ENCODE data around the gene CKB.

Gene CKB

GRCh38 chr14:103532216-103533136 lies 9.8 kb upstream of the CKB start:
- no peak overlapping the region for H3K4me3 ChIP-seq (ENCODE audit: low read depth, low read length)
- TF ChIP-seq, protein P1, sequence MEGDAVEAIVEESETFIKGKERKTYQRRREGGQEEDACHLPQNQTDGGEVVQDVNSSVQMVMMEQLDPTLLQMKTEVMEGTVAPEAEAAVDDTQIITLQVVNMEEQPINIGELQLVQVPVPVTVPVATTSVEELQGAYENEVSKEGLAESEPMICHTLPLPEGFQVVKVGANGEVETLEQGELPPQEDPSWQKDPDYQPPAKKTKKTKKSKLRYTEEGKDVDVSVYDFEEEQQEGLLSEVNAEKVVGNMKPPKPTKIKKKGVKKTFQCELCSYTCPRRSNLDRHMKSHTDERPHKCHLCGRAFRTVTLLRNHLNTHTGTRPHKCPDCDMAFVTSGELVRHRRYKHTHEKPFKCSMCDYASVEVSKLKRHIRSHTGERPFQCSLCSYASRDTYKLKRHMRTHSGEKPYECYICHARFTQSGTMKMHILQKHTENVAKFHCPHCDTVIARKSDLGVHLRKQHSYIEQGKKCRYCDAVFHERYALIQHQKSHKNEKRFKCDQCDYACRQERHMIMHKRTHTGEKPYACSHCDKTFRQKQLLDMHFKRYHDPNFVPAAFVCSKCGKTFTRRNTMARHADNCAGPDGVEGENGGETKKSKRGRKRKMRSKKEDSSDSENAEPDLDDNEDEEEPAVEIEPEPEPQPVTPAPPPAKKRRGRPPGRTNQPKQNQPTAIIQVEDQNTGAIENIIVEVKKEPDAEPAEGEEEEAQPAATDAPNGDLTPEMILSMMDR (IDR thresholded peaks at IDR 0.05; ENCODE audit: low read depth, low read length), result no peak
- DNase-seq (ENCODE audit: low read depth, low spot score), result no peak
- in situ Hi-C loops (cut with HindIII; ENCODE audit: low sequenced_read_pairs), result no loop called here

GRCh38 chr14:103531421-103532215 lies 9.0 kb upstream of the CKB start:
- TF ChIP-seq, protein P1 (IDR thresholded peaks at IDR 0.05; ENCODE audit: low read depth, low read length), result no peak
- in situ Hi-C loops (cut with HindIII; ENCODE audit: low sequenced_read_pairs), result no loop called here
- no peak for DNase-seq (ENCODE audit: low read depth, low spot score)
- H3K4me3 ChIP-seq (ENCODE audit: low read depth, low read length), result no peak overlapping the region

- in situ Hi-C loops (cut with HindIII; ENCODE audit: low sequenced_read_pairs), result no loop called here
- no peak for DNase-seq (ENCODE audit: low read depth, low spot score)
- H3K4me3 ChIP-seq (ENCODE audit: low read depth, low read length), result no peak overlapping the region
- TF ChIP-seq, protein P1 (IDR thresholded peaks at IDR 0.05; ENCODE audit: low read depth, low read length), result no peak
Observed at GRCh38 chr14:103530831-103531230, 8.2 kb upstream of the CKB start.

DNA sequence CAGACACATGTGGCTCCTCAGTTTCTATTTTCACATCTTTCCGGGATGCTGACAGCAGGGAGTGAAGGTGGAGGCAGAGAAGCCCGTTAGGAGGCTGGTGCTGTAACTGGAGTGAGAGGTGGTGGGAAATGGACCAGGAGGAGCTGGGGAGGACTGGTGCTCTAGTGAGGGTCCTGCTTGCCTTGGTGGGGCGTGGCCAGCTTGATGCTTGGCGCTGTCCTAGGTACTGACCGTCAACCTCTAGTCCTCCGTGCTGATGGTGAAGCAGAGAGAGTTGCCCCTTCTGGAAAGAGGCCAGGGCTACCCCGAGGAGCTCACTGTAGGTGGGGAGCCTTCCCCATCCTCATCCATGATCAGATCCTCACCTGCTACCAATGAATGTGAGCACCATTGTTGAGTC lies 7.8 kb upstream of the CKB start:
- in situ Hi-C loops (cut with HindIII; ENCODE audit: low sequenced_read_pairs), result no loop called here
- peak overlapping the region; percentile 92 for H3K4me3 ChIP-seq (ENCODE audit: low read depth, low read length)
- DNase-seq (ENCODE audit: low read depth, low spot score), result no peak

DNA sequence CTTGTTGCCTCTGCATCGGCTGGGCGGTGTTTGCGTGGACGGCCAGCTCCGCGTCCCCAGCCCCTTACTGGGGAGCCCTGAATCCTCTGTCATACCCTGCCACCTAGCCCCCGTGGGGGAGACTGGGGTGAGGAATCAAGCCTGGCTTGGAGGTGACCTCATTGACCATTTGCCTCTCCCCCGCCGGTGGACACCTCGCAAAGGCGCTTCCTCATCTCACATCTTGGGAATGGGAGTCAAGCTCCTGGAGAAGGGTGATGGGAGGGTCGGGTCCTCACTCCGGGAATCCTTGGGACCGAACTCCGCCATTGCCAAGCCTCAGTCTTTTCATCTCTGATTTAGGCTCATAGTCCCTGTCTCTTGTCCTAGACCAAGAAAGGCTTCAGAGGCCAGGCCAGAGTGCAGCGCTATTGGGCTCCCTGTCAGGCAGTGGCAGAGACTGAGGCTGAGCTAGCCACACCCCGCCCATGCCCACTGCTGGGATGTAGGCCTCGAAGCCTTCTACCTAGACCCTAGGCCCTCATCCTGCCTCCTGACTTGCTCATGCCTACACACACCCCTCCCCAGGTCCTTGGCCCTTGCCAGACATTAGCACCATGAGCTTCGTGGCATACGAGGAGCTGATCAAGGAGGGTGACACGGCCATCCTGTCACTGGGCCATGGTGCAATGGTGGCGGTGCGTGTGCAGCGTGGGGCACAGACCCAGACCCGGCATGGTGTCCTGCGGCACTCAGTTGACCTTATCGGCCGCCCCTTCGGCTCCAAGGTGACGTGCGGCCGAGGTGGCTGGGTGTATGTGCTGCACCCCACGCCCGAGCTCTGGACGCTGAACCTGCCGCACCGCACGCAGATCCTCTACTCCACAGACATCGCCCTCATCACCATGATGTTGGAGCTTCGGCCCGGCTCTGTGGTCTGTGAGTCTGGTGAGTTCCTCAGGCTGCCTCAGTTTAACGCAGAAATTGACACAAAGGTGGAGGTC lies 7.0 kb upstream of the CKB start:
- DNase-seq (ENCODE audit: low read depth, low spot score), result no peak
- TF ChIP-seq, protein P1 (IDR thresholded peaks at IDR 0.05; ENCODE audit: low read depth, low read length), result no peak
- peak overlapping the region; percentile 92 for H3K4me3 ChIP-seq (ENCODE audit: low read depth, low read length)
- in situ Hi-C loops (cut with HindIII; ENCODE audit: low sequenced_read_pairs), result no loop called here

More for the DNA sequence above, 7.8 kb upstream of the CKB start:
- TF ChIP-seq, protein P1 (IDR thresholded peaks at IDR 0.05; ENCODE audit: low read depth, low read length), result no peak

Measured in astrocyte of the spinal cord (primary cell).